Stimulated activated CD8-positive, alpha-beta memory T cell treated with anti-CD3 and anti-CD28 coated beads, Interleukin-7, amount 100 ng/mL, for 48 hours (primary cell): ENCODE measurements around the gene STAT6.

Experiments
- DNase-seq, 2 donors: peaks; one replicate each; pipeline ENCODE4 v3.0.0-alpha.2; 2020; ENCODE audit warnings: low read depth in 1 of 2; ENCODE audit errors: extremely low read depth in 1 of 2

The STAT6 gene

GRCh38 chr12:57111031-57111734 is at the start of gene STAT6:
Gene STAT6, minus strand, starts transcription at chr12:57111362. Its CDS starts 3,084 bp downstream, at chr12:57108278.
- DNase-seq: peak; percentile 50 to 83

- DNase-seq: no peak
Measured at GRCh38 chr12:57160741-57161140, 49.6 kb upstream of the STAT6 start.

GRCh38 chr12:57160040-57160439 is 48.9 kb upstream of the STAT6 start:
- DNase-seq: no peak

GRCh38 chr12:57159311-57159710 is 48.1 kb upstream of the STAT6 start:
- no peak for DNase-seq

- DNase-seq: no peak
Measured at GRCh38 chr12:57158665-57159064, 47.5 kb upstream of the STAT6 start.

GRCh38 chr12:57158186-57158585 is 47.0 kb upstream of the STAT6 start:
- DNase-seq: no peak

- no peak for DNase-seq
Measured at GRCh38 chr12:57157588-57158173, 46.5 kb upstream of the STAT6 start.

GRCh38 chr12:57156701-57157403 is 45.7 kb upstream of the STAT6 start:
- DNase-seq: no peak

- DNase-seq: no peak
Measured at GRCh38 chr12:57154804-57155434, 43.8 kb upstream of the STAT6 start.

GRCh38 chr12:57154076-57154475 is 42.9 kb upstream of the STAT6 start:
- no peak for DNase-seq

GRCh38 chr12:57153415-57153997 is 42.3 kb upstream of the STAT6 start:
- no peak for DNase-seq

- no peak for DNase-seq
Measured at GRCh38 chr12:57152639-57153038, 41.5 kb upstream of the STAT6 start.

- no peak for DNase-seq
Measured at GRCh38 chr12:57151741-57152630, 40.8 kb upstream of the STAT6 start.

- no peak for DNase-seq
Measured at GRCh38 chr12:57150400-57151000, 39.3 kb upstream of the STAT6 start.

GRCh38 chr12:57149245-57149900 is 38.2 kb upstream of the STAT6 start:
- no peak for DNase-seq

- DNase-seq: no peak
Measured at GRCh38 chr12:57148469-57149244, 37.5 kb upstream of the STAT6 start.

GRCh38 chr12:57146961-57147944 is 36.1 kb upstream of the STAT6 start, which contains the start of gene LRP1-AS:
Gene LRP1-AS, minus strand, starts transcription at chr12:57147619.
- no peak for DNase-seq
